Measurements from ENCODE around the gene TTLL8. TPM values are rescaled to one million over a fixed set of nuclear protein-coding genes. Genes with fewer than 3 reads are reported as not detected.

The TTLL8 gene
- total and polyA plus RNA-seq, 2 of the 8 experiments (the other 6 are each of a cell fraction or from before 2014, with no cell fraction given), result not detected

GRCh38 chr22:50035976-50036724 lies 21.9 kb downstream of the TTLL8 start (continued):
- no peak for TF ChIP-seq BCL11A (IDR thresholded peaks at IDR 0.05; ENCODE audit: low read depth in 2 of 2, low read length in 2 of 2)
- no peak for TF ChIP-seq SUZ12 (IDR thresholded peaks at IDR 0.05; ENCODE audit: low read length)

Measured in H1 (cell line).